CD14-positive monocyte (primary cell): ENCODE measurements around the gene L3MBTL3. TPM values are rescaled to one million over a fixed set of nuclear protein-coding genes. Genes with fewer than 3 reads are reported as not detected.

Experiments used
- DNase-seq, 3 donors: peaks; one replicate each; pipeline ENCODE4 v3.0.0-alpha.2; 2011 to 2022
- H2AFZ ChIP-seq: 2 replicates; pipeline ENCODE4 v1.6.0; 2012; ENCODE audit warnings: mild to moderate bottlenecking, low read depth, low read length, inconsistent platforms; ENCODE audit not compliant: insufficient read depth, poor library complexity, severe bottlenecking
- H3K27ac ChIP-seq, 2 donors: 1 replicate in 1 of 2; 2 replicates in 1 of 2; pipeline ENCODE4 v1.5.1; 2012 to 2013; ENCODE audit warnings: low read length in 2 of 2, control low read depth in 1 of 2, inconsistent platforms in 1 of 2, low read depth in 1 of 2, mild to moderate bottlenecking in 1 of 2
- H3K27me3 ChIP-seq, 2 donors: one replicate each; pipeline versions ENCODE4 v1.6.0 to v1.6.1; 2011 to 2013; ENCODE audit warnings: low read length in 2 of 2; ENCODE audit not compliant: control insufficient read depth in 2 of 2, insufficient read depth in 2 of 2
- H3K36me3 ChIP-seq, 2 donors: replicated peaks in 1 of 2; 1 replicate in 1 of 2; 2 replicates in 1 of 2; pipeline versions ENCODE4 v1.5.1 to v1.6.1; 2012 to 2013; ENCODE audit warnings: low read length in 2 of 2, control low read depth in 1 of 2, inconsistent platforms in 1 of 2, mild to moderate bottlenecking in 1 of 2; ENCODE audit not compliant: insufficient read depth in 2 of 2, control insufficient read depth in 1 of 2
- H3K4me1 ChIP-seq, 2 donors: 1 replicate in 1 of 2; 2 replicates in 1 of 2; pipeline versions ENCODE4 v1.5.1 to v1.6.1; 2012 to 2013; ENCODE audit warnings: low read length in 2 of 2, control low read depth in 1 of 2, inconsistent platforms in 1 of 2, mild to moderate bottlenecking in 1 of 2, moderate library complexity in 1 of 2; ENCODE audit not compliant: insufficient read depth in 2 of 2, control insufficient read depth in 1 of 2
- H3K4me2 ChIP-seq: replicated peaks from 2 replicates; pipeline ENCODE3; 2012; ENCODE audit warnings: low read length, moderate library complexity, mild to moderate bottlenecking; ENCODE audit not compliant: poor library complexity, severe bottlenecking; ENCODE audit errors: extremely low read depth
- H3K4me3 ChIP-seq, 3 experiments: fragments of 200-600 bp in 1 of 3; sonication (generic) in 1 of 3; replicated peaks in 1 of 3; 1 replicate in 2 of 3; 2 replicates in 1 of 3; pipeline ENCODE4 v1.5.1; 2011 to 2013; ENCODE audit warnings: low read length in 3 of 3, mild to moderate bottlenecking in 3 of 3, control low read depth in 2 of 3, low read depth in 2 of 3, inconsistent platforms in 1 of 3, moderate library complexity in 1 of 3
- H3K79me2 ChIP-seq: 2 replicates; pipeline ENCODE4 v1.6.0; 2012; ENCODE audit warnings: mild to moderate bottlenecking, control low read depth, inconsistent platforms, low read length, moderate library complexity; ENCODE audit not compliant: insufficient read depth
- H3K9ac ChIP-seq: 2 replicates; pipeline ENCODE4 v1.6.0; 2017; ENCODE audit warnings: low read length, mild to moderate bottlenecking; ENCODE audit not compliant: insufficient read depth, poor library complexity, severe bottlenecking
- H3K9me3 ChIP-seq, 2 donors: replicated peaks in 1 of 2; 1 replicate in 1 of 2; 2 replicates in 1 of 2; pipeline versions ENCODE4 v1.5.1 to v1.6.1; 2012 to 2013; ENCODE audit warnings: low read length in 2 of 2, control low read depth in 1 of 2; ENCODE audit not compliant: control insufficient read depth in 1 of 2, insufficient read depth in 1 of 2
- H4K20me1 ChIP-seq: 2 replicates; pipeline ENCODE4 v1.6.0; 2012; ENCODE audit warnings: mild to moderate bottlenecking, low read length, control low read depth, moderate library complexity; ENCODE audit not compliant: insufficient read depth
- H3K27ac Mint-ChIP-seq, 7 donors: one replicate each; pipeline ENCODE4 v1.8.0; 2020; ENCODE audit warnings: mild to moderate bottlenecking in 7 of 7, mixed read lengths in 7 of 7, moderate library complexity in 6 of 7, inconsistent platforms in 2 of 7
- H3K27me3 Mint-ChIP-seq, 3 donors: one replicate each; pipeline ENCODE4 v1.8.0; 2021 to 2022; ENCODE audit warnings: low read depth in 3 of 3, mild to moderate bottlenecking in 3 of 3, mixed read lengths in 3 of 3, moderate library complexity in 3 of 3, inconsistent platforms in 1 of 3
- H3K36me3 Mint-ChIP-seq, 2 donors: one replicate each; pipeline ENCODE4 v1.8.0; 2020; ENCODE audit warnings: mixed read lengths in 2 of 2, inconsistent platforms in 1 of 2, mild to moderate bottlenecking in 1 of 2
- H3K4me1 Mint-ChIP-seq: one replicate; pipeline ENCODE4 v1.8.0; 2020; ENCODE audit warnings: mild to moderate bottlenecking, mixed read lengths
- H3K4me3 Mint-ChIP-seq, 2 donors: one replicate each; pipeline ENCODE4 v1.8.0; 2020; ENCODE audit warnings: mild to moderate bottlenecking in 2 of 2, mixed read lengths in 2 of 2, moderate library complexity in 1 of 2
- H3K9me3 Mint-ChIP-seq, 7 donors: one replicate each; pipeline ENCODE4 v1.8.0; 2020 to 2022; ENCODE audit warnings: mixed read lengths in 7 of 7, mild to moderate bottlenecking in 6 of 7, moderate library complexity in 6 of 7, inconsistent platforms in 2 of 7
- WGBS: methylation state at CpG from one replicate; pipeline ENCODE4 v1.1.5; 2013; ENCODE audit warnings: missing lambda C conversion rate; ENCODE audit not compliant: insufficient coverage; 5-methylcytosine and 5-hydroxymethylcytosine counted together
- intact Hi-C, 2 donors: fragments of 100-400 bp; cut with micrococcal nuclease; formaldehyde crosslinking; loops; one replicate each; pipeline versions ENCODE4 v1.15.0 to v1.15.1; 2023
- polyA plus RNA-seq, 3 donors: library from polyadenylated mRNA; depleted of rRNA in 1 of 3; unstranded in 2 of 3; stranded (reverse) in 1 of 3; fragments of 300-500 nt in 2 of 3; fragments of >200 nt in 1 of 3; fragmentation: Illumina TruSeq in 2 of 3; gene quantifications; 1 replicate in 2 of 3; 2 replicates in 1 of 3; pipeline ENCODE4 v1.2.3, GENCODE V29; 2012 to 2021
- TF ChIP-seq, protein P1 (sequence below): fragments of 200-600 bp; IDR thresholded peaks from one replicate; pipeline ENCODE4 v1.8.0; 2022; ENCODE audit warnings: antibody characterized with exemption, mild to moderate bottlenecking

Gene L3MBTL3
- polyA plus RNA-seq, 3 donors: 2.1 to 8.0 (median 3.7) TPM

DNA sequence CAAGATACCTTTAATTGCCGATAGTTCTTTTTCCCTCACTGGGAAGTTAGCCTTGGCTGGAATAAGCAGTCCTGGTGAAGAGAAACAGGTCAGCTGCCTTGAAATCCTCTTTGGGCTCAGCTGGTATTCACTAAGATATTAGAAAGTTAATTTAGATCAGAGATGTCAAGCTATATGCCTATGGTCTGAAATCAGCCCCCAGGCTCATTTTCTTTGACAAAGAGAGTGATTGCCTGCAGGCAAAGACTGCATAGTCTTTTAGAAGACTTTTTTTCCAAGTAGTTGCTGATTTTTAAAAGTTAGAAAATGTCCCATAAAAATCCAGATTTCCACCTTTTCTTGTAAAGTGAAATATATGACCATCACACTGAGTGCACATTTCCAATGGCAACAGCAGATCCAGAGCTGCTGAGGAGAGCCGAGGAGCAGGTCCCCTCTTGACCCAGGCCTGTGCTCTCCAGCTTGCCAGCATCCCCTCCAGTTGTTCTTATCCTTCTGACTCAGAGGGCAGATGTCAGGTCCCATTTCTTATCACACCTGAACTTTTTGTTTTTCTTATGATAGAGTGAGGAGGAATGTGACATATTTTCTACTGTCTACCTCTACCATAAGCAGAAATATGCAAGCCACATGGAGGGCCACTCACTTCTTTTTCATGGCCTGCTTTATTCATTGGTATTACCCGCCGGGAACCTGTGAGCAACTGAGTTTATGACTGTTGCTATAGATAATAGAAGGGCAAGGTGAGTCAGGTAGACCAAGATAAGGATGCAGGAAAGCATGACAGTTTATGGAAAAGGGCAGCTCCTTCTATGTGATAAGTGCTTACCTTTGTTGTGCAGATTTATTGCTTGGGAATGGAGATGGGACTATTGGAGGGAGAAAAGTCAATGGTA is 17.6 kb upstream of the L3MBTL3 start:
- Mint-ChIP-seq H3K4me3 (no peak overlapping the region), H3K4me1 (no peaks in the 10 kb centered on the region), H3K36me3 (no peaks in the 10 kb centered on the region), H3K9me3 (no peaks in the 10 kb centered on the region), H3K27me3 (peaks cover 2 to 5% (median 3%) of the 10 kb centered on the region in 3 donors), H3K27ac (no peak overlapping the region)
- H2AFZ ChIP-seq: no peak overlapping the region
- no peaks in the 10 kb centered on the region for H4K20me1 ChIP-seq
- 70% methylated on average over 2 of the region's 4 CpGs for WGBS
- no peak overlapping the region for H3K9ac ChIP-seq
- no peaks in the 10 kb centered on the region for H3K9me3 ChIP-seq
- H3K27ac ChIP-seq: no peak overlapping the region
- no peak overlapping the region for H3K4me2 ChIP-seq
- no peaks in the 10 kb centered on the region for H3K27me3 ChIP-seq
- TF ChIP-seq, protein P1, sequence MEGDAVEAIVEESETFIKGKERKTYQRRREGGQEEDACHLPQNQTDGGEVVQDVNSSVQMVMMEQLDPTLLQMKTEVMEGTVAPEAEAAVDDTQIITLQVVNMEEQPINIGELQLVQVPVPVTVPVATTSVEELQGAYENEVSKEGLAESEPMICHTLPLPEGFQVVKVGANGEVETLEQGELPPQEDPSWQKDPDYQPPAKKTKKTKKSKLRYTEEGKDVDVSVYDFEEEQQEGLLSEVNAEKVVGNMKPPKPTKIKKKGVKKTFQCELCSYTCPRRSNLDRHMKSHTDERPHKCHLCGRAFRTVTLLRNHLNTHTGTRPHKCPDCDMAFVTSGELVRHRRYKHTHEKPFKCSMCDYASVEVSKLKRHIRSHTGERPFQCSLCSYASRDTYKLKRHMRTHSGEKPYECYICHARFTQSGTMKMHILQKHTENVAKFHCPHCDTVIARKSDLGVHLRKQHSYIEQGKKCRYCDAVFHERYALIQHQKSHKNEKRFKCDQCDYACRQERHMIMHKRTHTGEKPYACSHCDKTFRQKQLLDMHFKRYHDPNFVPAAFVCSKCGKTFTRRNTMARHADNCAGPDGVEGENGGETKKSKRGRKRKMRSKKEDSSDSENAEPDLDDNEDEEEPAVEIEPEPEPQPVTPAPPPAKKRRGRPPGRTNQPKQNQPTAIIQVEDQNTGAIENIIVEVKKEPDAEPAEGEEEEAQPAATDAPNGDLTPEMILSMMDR: no peak
- intact Hi-C loops: no loop called here
- no peak for DNase-seq
- no peaks in the 10 kb centered on the region for H3K79me2 ChIP-seq
- H3K4me3 ChIP-seq: no peak overlapping the region
- no peaks in the 10 kb centered on the region for H3K4me1 ChIP-seq
- no peaks in the 10 kb centered on the region for H3K36me3 ChIP-seq

DNA sequence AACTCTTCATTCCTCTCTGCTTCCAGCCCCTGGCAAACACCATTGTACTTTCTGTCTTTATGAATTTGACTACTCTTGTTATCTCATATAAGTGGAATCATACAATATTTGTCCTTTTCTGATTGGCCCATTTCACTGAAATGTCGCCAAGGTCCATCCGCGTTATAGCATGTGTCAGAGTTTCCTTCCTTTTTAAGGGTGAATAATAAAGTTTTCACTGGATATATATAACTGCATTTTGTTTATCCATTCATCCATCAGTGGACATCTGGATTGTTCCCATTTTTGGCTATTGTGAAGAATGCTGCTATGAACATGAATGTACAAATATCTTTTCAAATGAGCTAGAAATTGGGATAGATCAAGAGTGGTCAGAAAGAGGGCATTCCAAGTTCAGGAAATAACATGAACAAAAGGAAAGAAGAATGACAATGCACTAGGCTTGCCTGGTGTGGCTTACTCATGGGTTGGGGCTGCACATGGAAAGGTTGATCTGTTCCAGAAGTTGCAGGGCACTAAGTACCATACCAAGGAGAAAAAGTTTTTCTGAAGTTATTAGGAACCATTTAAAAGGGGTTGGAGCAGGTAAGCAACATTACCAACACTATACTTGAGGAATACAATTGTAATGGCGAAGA is 10.0 kb upstream of the L3MBTL3 start:
- H3K9me3 Mint-ChIP-seq: no peaks in the 10 kb centered on the region
- DNase-seq: no peak
- Histone ChIP-seq H4K20me1 (no peaks in the 10 kb centered on the region), H3K27me3 (no peaks in the 10 kb centered on the region), H3K36me3 (no peaks in the 10 kb centered on the region), H3K27ac (no peak overlapping the region), H3K4me3 (no peak overlapping the region), H3K79me2 (no peaks in the 10 kb centered on the region), H3K4me1 (no peaks in the 10 kb centered on the region), H3K9me3 (no peaks in the 10 kb centered on the region), H3K9ac (no peak overlapping the region), H3K4me2 (no peak overlapping the region), H2AFZ (no peak overlapping the region)
- peaks cover 3% of the 10 kb centered on the region for H3K4me1 Mint-ChIP-seq
- peaks cover 3 to 7% (median 6%) of the 10 kb centered on the region in 3 donors for H3K27me3 Mint-ChIP-seq
- intact Hi-C loops: no loop called here
- no peaks in the 10 kb centered on the region for H3K36me3 Mint-ChIP-seq
- no peak overlapping the region for H3K27ac Mint-ChIP-seq
- WGBS: no CpG with 5 or more reads among the region's 4 CpGs
- H3K4me3 Mint-ChIP-seq: no peak overlapping the region
- TF ChIP-seq, protein P1: no peak
